ENCODE results near the gene FBL. TPM values are rescaled to one million over a fixed set of nuclear protein-coding genes. Genes with fewer than 3 reads are reported as not detected.

Gene FBL
- polyA plus RNA-seq, 1 of the 3 experiments (the other 2 are of a cell fraction), result 371 TPM

GRCh38 chr19:39802958-39803357 lies 43.2 kb downstream of the FBL start:
- Histone ChIP-seq H3K27me3 (ENCODE audit: insufficient read depth) (peaks cover 11% of the 10 kb centered on the region), H3K27ac (ENCODE audit: low read depth in 2 of 2, low read length in 1 of 2) (no peak overlapping the region), H3F3A (replicated peaks; ENCODE audit: insufficient read depth) (no peaks in the 10 kb centered on the region), H3K4me1 (ENCODE audit: control insufficient read depth in 1 of 2, insufficient read depth in 2 of 2, low read depth in 1 of 2, low read length in 1 of 2) (no peaks in the 10 kb centered on the region), H3K9ac (no peak overlapping the region), H2AFZ (ENCODE audit: low read depth) (no peak overlapping the region), H3K79me2 (ENCODE audit: insufficient read depth) (no peaks in the 10 kb centered on the region), H3K9me2 (no peaks in the 10 kb centered on the region), H3K36me3 (replicated peaks in 1 of 2; ENCODE audit: control insufficient read depth in 1 of 2, insufficient read depth in 2 of 2, low read length in 1 of 2) (no peaks in the 10 kb centered on the region), H3K4me3 (ENCODE audit: low read depth in 2 of 2, low read length in 1 of 2) (no peak overlapping the region), H3K9me3 (no peaks in the 10 kb centered on the region), H3K4me2 (no peak overlapping the region), H4K20me1 (ENCODE audit: insufficient read depth) (no peaks in the 10 kb centered on the region)
- WGBS (ENCODE audit: low lambda C conversion rate), result 10% methylated on average over 4 of the region's 4 CpGs
- ChIA-PET CTCF (interaction anchor here (0.9 to 3.6 kb wide), 4 partner anchors 11 to 40 kb away, joined by 3 to 27 read pairs (median 14); no protein-coding TSS in a partner anchor), POLR2A (no interaction called here)
- TF ChIP-seq TAF1 (IDR thresholded peaks at IDR 0.05; ENCODE audit: borderline replicate concordance, low read depth, low read length), result no peak
- TF ChIP-seq, protein P1, sequence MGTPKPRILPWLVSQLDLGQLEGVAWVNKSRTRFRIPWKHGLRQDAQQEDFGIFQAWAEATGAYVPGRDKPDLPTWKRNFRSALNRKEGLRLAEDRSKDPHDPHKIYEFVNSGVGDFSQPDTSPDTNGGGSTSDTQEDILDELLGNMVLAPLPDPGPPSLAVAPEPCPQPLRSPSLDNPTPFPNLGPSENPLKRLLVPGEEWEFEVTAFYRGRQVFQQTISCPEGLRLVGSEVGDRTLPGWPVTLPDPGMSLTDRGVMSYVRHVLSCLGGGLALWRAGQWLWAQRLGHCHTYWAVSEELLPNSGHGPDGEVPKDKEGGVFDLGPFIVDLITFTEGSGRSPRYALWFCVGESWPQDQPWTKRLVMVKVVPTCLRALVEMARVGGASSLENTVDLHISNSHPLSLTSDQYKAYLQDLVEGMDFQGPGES (IDR thresholded peaks at IDR 0.05; ENCODE audit: low read depth, low read length), result no peak
- TF ChIP-seq NRF1 (IDR thresholded peaks at IDR 0.05; ENCODE audit: low read depth, low read length), result no peak
- TF ChIP-seq YY1 (IDR thresholded peaks at IDR 0.05; ENCODE audit: low read depth), result no peak
- no peak for TF ChIP-seq TCF12 (IDR thresholded peaks at IDR 0.05)
- no peak for TF ChIP-seq POLR2AphosphoS5 (IDR thresholded peaks at IDR 0.05; ENCODE audit: low read depth, low read length)
- no peak for DNase-seq

- Histone ChIP-seq H3K27ac (ENCODE audit: low read depth in 2 of 2, low read length in 1 of 2) (no peak overlapping the region), H3K79me2 (ENCODE audit: insufficient read depth) (no peaks in the 10 kb centered on the region), H3K4me1 (ENCODE audit: control insufficient read depth in 1 of 2, insufficient read depth in 2 of 2, low read depth in 1 of 2, low read length in 1 of 2) (no peaks in the 10 kb centered on the region), H2AFZ (ENCODE audit: low read depth) (no peak overlapping the region), H3K9me3 (no peaks in the 10 kb centered on the region), H4K20me1 (ENCODE audit: insufficient read depth) (no peaks in the 10 kb centered on the region), H3F3A (replicated peaks; ENCODE audit: insufficient read depth) (no peaks in the 10 kb centered on the region), H3K27me3 (ENCODE audit: insufficient read depth) (peaks cover 25% of the 10 kb centered on the region; the same call in 1 of the 2 replicates), H3K9ac (no peak overlapping the region), H3K4me2 (no peak overlapping the region), H3K36me3 (replicated peaks in 1 of 2; ENCODE audit: control insufficient read depth in 1 of 2, insufficient read depth in 2 of 2, low read length in 1 of 2) (no peaks in the 10 kb centered on the region), H3K4me3 (ENCODE audit: low read depth in 2 of 2, low read length in 1 of 2) (no peak overlapping the region), H3K9me2 (no peaks in the 10 kb centered on the region)
- ChIA-PET POLR2A (no interaction called here), CTCF (interaction anchor here (1.0 kb wide), 1 partner anchor 47 kb away, joined by 4 read pairs; no protein-coding TSS in a partner anchor)
- WGBS (ENCODE audit: low lambda C conversion rate), result 3% methylated on average over 2 of the region's 2 CpGs
- DNase-seq, result no peak
- TF ChIP-seq FOSL2 (IDR thresholded peaks at IDR 0.05; ENCODE audit: borderline replicate concordance, low read depth), result no peak
These were observed 49.1 kb downstream of the FBL start for GRCh38 chr19:39797083-39797482.

DNA sequence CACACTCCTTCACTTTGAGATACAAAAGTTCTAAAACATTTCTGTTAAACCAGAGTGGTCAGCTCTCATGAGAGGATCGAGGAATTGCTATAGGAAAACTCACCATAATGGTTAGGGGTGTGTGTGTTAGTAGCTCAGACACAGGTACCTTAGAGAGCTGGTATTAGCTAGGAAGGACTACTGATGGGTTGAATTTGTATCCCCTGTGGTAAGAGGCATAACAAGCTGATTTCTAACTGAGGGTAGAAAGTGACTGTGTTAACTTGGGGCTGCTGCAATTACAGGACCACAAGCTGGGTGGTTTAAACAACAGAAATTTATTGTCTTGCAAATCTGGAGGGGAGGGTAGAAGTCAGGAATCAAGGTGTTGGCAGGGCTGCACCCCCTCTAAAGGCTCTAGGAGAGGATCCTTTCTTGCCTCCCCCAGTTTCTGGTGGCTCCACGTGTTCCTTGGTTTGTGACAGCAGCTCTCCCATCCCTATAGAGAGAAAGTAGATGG lies 50.1 kb downstream of the FBL start:
- TF ChIP-seq, protein P2, sequence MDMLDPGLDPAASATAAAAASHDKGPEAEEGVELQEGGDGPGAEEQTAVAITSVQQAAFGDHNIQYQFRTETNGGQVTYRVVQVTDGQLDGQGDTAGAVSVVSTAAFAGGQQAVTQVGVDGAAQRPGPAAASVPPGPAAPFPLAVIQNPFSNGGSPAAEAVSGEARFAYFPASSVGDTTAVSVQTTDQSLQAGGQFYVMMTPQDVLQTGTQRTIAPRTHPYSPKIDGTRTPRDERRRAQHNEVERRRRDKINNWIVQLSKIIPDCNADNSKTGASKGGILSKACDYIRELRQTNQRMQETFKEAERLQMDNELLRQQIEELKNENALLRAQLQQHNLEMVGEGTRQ (IDR thresholded peaks at IDR 0.05; ENCODE audit: borderline replicate concordance, low read depth, low read length), result no peak
- TF ChIP-seq CTCF (IDR thresholded peaks at IDR 0.05) (no peak), FOXJ3 (CRISPR knock-in tag; IDR thresholded peaks at IDR 0.05) (no peak), RCOR1 (IDR thresholded peaks at IDR 0.05; ENCODE audit: low read length) (no peak), POLR2AphosphoS5 (IDR thresholded peaks at IDR 0.05; ENCODE audit: low read depth, low read length) (no peak), TCF12 (IDR thresholded peaks at IDR 0.05) (no peak), ELF1 (IDR thresholded peaks at IDR 0.05) (no peak), FOSL2 (IDR thresholded peaks at IDR 0.05; ENCODE audit: borderline replicate concordance, low read depth) (no peak), EZH2phosphoT487 (IDR thresholded peaks at IDR 0.05; ENCODE audit: borderline replicate concordance, low read depth) (no peak), TAF1 (IDR thresholded peaks at IDR 0.05; ENCODE audit: borderline replicate concordance, low read depth, low read length) (no peak), NRF1 (IDR thresholded peaks at IDR 0.05; ENCODE audit: low read depth, low read length) (no peak), GABPA (IDR thresholded peaks at IDR 0.05; ENCODE audit: low read depth) (no peak), MEF2A (IDR thresholded peaks at IDR 0.05; ENCODE audit: borderline replicate concordance, low read depth) (no peak), SIN3A (IDR thresholded peaks at IDR 0.05; ENCODE audit: borderline replicate concordance, low read depth, low read length) (no peak), YY1 (IDR thresholded peaks at IDR 0.05; ENCODE audit: low read depth) (no peak), GATA2 (CRISPR knock-in tag; IDR thresholded peaks at IDR 0.05) (no peak)
- TF ChIP-seq, protein P3, sequence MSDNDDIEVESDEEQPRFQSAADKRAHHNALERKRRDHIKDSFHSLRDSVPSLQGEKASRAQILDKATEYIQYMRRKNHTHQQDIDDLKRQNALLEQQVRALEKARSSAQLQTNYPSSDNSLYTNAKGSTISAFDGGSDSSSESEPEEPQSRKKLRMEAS (IDR thresholded peaks at IDR 0.05; ENCODE audit: low read depth), result no peak
- Histone ChIP-seq H3K4me1 (ENCODE audit: control insufficient read depth in 1 of 2, insufficient read depth in 2 of 2, low read depth in 1 of 2, low read length in 1 of 2) (no peaks in the 10 kb centered on the region), H3F3A (replicated peaks; ENCODE audit: insufficient read depth) (no peaks in the 10 kb centered on the region), H3K9me3 (no peaks in the 10 kb centered on the region), H3K27me3 (ENCODE audit: insufficient read depth) (peaks cover 25% of the 10 kb centered on the region; the same call in 1 of the 2 replicates), H3K79me2 (ENCODE audit: insufficient read depth) (no peaks in the 10 kb centered on the region), H3K4me3 (ENCODE audit: low read depth in 2 of 2, low read length in 1 of 2) (no peak overlapping the region), H3K27ac (ENCODE audit: low read depth in 2 of 2, low read length in 1 of 2) (no peak overlapping the region), H3K9ac (no peak overlapping the region), H2AFZ (ENCODE audit: low read depth) (no peak overlapping the region), H3K9me2 (no peaks in the 10 kb centered on the region), H4K20me1 (ENCODE audit: insufficient read depth) (no peaks in the 10 kb centered on the region), H3K4me2 (no peak overlapping the region), H3K36me3 (replicated peaks in 1 of 2; ENCODE audit: control insufficient read depth in 1 of 2, insufficient read depth in 2 of 2, low read length in 1 of 2) (no peaks in the 10 kb centered on the region)
- ChIA-PET POLR2A (interaction anchor here (0.6 kb wide), 1 partner anchor 21 kb away, joined by 3 read pairs; no protein-coding TSS in a partner anchor), CTCF (interaction anchor here (2.0 to 6.5 kb wide), 2 partner anchors 10 to 47 kb away, joined by 6 to 143 read pairs; partner anchors contain the start of gene FBL)
- 13% methylated on average over 2 of the region's 2 CpGs for WGBS (ENCODE audit: low lambda C conversion rate)
- DNase-seq, result no peak
